Non-pigmented ciliary epithelial cell (primary cell): ENCODE results near the gene PCDHA5.
"Not testable (repeated sequence)": the region's sequence is repeated elsewhere in the genome, so short reads cannot be mapped to it uniquely, and the experiment has no call there.

Experiments used
- DNase-seq: peaks from one replicate; pipeline ENCODE4 v3.0.0-alpha.2; 2010; ENCODE audit warnings: low read depth

Gene PCDHA5

DNA sequence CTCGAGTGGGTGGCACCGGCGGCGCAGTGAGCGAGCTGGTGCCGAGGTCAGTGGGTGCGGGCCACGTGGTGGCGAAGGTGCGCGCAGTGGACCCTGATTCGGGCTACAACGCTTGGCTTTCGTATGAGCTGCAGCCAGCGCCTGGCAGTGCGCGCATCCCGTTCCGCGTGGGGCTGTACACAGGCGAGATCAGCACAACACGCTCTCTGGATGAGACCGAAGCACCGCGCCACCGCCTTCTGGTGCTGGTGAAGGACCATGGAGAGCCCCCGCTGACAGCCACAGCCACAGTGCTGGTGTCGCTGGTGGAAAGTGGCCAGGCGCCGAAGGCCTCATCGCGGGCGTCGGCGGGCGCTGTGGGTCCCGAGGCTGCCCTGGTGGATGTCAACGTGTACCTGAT is 2.1 kb downstream of the PCDHA5 start:
- DNase-seq = no peak

DNA sequence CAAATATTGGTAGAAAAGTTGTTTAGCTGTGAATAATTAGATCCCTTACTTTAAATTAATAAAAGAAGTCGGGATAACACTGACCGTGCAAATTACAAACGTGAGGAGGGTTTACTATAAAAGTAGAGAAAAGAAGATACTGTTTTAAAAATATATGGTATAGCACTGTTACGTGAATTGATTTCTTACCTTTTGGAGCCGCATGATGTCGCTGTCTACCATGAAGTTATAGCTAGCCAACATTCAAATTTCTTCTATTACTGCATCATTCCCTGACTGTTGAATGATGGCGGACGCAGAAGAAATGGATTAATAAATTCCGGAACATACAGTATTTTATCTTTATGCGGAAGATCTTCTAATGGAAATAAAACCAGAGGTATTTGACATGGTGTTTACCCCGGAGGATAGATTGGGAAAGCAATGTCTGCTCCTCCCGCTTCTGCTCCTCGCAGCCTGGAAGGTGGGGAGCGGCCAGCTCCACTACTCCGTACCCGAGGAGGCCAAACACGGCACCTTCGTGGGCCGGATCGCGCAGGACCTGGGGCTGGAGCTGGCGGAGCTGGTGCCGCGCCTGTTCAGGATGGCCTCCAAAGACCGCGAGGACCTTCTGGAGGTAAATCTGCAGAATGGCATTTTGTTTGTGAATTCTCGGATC is 6.4 kb downstream of the PCDHA5 start, which contains the start of gene PCDHA6:
Gene PCDHA6, plus strand, starts transcription at position 257 of the 658 bp plus-strand sequence. Its CDS starts 132 bp downstream, at position 389.
- no peak for DNase-seq

DNA sequence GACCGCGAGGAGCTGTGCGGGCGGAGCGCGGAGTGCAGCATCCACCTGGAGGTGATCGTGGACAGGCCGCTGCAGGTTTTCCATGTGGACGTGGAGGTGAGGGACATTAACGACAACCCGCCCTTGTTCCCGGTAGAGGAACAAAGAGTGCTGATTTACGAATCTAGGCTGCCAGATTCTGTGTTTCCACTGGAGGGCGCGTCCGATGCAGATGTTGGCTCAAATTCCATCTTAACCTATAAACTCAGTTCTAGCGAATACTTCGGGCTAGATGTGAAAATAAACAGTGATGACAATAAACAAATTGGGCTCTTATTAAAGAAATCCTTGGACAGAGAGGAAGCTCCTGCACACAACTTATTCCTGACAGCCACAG is 6.9 kb downstream of the PCDHA5 start:
- no peak for DNase-seq

DNA sequence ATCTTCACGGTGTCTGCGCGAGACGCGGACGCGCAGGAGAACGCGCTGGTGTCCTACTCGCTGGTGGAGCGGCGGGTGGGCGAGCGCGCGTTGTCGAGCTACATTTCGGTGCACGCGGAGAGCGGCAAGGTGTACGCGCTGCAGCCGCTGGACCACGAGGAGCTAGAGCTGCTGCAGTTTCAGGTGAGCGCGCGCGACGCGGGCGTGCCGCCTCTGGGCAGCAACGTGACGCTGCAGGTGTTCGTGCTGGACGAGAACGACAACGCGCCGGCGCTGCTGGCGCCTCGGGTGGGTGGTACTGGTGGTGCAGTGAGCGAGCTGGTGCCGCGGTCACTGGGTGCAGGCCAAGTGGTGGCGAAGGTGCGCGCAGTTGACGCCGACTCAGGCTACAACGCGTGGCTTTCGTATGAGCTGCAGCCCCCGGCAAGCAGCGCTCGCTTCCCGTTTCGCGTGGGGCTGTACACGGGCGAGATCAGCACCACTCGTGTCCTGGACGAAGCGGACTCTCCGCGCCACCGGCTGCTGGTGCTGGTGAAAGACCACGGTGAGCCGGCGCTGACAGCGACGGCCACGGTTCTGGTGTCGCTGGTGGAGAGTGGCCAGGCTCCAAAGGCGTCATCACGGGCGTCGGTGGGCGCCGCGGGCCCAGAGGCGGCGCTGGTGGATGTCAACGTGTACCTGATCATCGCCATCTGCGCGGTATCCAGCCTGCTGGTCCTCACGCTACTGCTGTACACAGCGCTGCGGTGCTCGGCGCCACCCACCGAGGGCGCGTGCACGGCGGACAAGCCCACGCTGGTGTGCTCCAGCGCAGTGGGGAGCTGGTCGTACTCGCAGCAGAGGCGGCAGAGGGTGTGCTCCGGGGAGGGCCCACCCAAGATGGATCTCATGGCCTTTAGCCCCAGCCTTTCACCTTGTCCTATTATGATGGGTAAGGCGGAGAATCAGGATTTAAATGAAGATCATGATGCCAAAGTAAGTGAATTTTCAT is 8.4 kb downstream of the PCDHA5 start:
- not testable (repeated sequence) for DNase-seq

DNA sequence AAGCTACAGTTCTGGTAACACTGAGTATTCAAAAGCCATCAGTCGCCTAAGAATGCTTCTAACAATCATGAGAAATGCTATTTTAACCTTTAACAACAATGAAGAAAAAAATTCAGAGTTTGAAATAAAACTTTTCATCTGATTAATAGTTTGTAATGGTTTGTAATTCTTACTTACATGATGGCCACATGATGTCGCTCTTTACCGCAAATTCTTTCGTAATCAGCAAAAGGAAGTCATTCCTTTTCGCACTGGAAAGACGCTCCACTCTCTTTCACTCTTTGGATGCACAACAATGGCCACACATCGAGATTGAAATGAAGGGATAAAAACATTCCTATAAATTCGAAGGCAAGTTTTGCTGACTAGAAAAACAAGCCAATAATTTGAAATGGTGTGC is 12.6 kb downstream of the PCDHA5 start, which contains the start of gene PCDHA7:
Gene PCDHA7, plus strand, starts transcription at position 277 of the 400 bp plus-strand sequence. Its CDS starts 115 bp downstream, at position 392.
- DNase-seq = no peak

DNA sequence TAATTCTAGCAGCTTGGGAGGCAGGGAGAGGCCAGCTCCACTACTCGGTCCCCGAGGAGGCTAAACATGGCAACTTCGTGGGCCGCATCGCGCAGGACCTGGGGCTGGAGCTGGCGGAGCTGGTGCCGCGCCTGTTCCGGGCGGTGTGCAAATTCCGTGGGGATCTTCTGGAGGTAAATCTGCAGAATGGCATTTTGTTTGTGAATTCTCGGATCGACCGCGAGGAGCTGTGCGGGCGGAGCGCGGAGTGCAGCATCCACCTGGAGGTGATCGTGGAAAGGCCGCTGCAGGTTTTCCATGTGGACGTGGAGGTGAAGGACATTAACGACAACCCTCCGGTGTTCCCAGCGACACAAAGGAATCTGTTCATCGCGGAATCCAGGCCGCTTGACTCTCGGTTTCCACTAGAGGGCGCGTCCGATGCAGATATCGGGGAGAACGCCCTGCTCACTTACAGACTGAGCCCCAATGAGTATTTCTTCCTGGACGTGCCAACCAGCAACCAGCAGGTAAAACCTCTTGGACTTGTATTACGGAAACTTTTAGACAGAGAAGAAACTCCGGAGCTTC is 13.1 kb downstream of the PCDHA5 start:
- DNase-seq = not testable (repeated sequence)

DNA sequence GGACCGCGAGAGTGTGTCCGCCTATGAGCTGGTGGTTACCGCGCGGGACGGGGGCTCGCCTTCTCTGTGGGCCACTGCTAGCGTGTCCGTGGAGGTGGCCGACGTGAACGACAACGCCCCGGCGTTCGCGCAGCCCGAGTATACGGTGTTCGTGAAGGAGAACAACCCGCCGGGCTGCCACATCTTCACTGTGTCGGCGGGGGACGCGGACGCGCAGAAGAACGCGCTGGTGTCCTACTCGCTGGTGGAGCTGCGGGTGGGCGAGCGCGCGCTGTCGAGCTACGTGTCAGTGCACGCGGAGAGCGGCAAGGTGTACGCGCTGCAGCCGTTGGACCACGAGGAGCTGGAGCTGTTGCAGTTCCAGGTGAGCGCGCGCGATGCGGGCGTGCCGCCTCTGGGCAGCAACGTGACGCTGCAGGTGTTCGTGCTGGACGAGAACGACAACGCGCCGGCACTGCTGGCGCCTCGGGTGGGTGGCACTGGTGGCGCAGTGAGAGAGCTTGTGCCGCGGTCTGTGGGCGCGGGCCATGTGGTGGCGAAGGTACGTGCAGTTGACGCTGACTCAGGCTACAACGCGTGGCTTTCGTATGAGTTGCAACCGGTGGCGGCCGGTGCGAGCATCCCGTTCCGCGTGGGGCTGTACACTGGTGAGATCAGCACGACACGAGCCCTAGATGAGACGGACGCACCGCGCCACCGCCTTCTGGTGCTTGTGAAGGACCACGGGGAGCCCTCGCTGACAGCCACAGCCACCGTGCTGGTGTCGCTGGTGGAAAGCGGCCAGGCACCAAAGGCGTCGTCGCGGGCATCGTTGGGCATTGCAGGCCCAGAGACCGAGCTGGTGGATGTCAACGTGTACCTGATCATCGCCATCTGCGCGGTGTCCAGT is 14.5 kb downstream of the PCDHA5 start:
- no peak for DNase-seq

DNA sequence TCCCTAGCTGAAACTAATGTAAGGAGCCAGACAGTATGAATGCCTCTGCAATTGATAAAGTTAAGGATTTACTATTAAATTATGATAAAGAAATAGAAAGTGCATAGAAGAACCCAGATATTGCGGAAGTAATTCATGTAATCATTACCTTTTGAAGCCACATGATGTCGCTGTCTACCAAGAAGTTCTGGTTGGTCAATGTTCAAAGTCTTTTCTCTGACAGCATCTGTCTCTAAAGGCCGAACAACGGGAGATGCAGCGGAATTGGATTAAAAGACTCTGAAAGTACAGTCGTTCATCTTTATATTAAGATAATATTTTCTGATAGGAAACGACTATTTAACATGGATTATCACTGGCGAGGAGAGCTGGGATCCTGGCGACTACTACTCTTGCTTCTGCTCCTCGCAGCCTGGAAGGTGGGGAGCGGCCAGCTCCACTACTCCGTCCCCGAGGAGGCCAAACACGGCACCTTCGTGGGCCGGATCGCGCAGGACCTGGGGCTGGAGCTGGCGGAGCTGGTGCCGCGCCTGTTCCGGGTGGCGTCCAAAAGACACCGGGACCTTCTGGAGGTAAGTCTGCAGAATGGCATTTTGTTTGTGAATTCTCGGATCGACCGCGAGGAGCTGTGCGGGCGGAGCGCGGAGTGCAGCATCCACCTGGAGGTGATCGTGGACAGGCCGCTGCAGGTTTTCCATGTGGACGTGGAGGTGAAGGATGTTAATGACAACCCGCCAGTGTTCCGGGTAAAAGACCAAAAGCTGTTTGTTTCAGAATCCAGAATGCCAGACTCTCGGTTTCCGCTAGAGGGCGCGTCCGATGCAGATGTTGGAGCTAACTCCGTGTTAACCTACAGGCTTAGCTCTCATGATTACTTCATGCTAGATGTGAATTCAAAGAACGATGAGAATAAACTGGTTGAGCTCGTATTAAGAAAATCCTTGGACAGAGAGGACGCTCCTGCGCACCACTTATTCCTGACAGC is 19.9 kb downstream of the PCDHA5 start, which contains the start of gene PCDHA8:
Gene PCDHA8, plus strand, starts transcription at position 210 of the 985 bp plus-strand sequence. Its CDS starts 135 bp downstream, at position 345.
- DNase-seq = no peak

DNA sequence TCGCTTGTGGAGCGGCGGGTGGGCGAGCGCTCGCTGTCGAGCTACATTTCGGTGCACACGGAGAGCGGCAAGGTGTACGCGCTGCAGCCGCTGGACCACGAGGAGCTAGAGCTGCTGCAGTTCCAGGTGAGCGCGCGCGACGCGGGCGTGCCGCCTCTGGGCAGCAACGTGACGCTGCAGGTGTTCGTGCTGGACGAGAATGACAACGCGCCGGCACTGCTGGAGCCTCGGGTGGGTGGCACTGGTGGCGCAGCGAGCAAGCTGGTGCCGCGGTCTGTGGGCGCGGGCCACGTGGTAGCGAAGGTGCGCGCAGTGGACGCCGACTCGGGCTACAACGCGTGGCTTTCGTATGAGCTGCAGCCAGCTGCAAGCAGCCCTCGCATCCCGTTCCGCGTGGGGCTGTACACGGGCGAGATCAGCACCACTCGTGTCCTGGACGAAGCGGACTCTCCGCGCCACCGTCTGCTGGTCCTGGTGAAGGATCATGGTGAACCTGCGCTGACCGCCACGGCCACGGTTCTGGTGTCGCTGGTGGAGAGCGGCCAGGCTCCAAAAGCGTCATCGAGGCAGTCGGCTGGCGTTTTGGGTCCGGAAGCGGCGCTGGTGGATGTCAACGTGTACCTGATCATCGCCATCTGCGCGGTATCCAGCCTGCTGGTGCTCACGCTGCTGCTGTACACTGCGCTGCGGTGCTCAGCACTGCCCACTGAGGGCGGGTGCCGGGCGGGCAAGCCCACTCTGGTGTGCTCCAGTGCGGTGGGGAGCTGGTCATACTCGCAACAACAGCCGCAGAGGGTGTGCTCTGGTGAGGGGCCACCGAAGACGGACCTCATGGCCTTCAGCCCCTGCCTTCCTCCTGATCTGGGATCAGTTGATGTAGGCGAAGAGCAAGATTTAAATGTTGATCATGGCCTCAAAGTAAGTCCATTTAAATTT is 21.7 kb downstream of the PCDHA5 start:
- DNase-seq = no peak

DNA sequence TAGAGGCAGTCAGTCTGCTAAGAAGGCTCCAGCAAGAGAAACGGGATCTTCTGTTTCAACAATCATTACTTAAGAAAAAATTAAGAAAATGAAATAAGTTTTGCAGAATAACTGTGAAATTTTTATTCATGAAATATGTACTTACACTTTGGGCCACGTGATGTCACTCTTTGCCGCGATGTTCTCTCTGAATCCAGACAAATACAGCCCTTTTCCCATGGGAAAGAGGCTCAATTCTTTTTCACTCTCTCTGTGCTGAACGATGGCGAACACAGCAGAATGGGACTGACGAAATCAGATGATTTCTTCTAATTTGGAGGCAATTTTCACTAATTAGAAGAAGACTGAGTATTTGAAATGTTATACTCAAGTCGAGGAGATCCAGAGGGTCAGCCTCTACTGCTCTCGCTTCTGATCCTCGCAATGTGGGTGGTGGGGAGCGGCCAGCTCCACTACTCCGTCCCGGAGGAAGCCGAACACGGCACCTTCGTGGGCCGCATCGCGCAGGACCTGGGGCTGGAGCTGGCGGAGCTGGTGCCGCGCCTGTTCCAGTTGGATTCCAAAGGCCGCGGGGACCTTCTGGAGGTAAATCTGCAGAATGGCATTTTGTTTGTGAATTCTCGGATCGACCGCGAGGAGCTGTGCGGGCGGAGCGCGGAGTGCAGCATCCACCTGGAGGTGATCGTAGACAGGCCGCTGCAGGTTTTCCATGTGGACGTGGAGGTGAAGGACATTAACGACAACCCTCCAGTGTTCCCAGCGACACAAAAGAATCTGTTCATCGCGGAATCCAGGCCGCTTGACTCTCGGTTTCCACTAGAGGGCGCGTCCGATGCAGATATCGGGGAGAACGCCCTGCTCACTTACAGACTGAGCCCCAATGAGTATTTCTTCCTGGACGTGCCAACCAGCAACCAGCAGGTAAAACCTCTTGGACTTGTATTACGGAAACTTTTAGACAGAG is 27.0 kb downstream of the PCDHA5 start, which contains the start of gene PCDHA9:
Gene PCDHA9, plus strand, starts transcription at position 244 of the 964 bp plus-strand sequence. Its CDS starts 114 bp downstream, at position 358.
- not testable (repeated sequence) for DNase-seq

DNA sequence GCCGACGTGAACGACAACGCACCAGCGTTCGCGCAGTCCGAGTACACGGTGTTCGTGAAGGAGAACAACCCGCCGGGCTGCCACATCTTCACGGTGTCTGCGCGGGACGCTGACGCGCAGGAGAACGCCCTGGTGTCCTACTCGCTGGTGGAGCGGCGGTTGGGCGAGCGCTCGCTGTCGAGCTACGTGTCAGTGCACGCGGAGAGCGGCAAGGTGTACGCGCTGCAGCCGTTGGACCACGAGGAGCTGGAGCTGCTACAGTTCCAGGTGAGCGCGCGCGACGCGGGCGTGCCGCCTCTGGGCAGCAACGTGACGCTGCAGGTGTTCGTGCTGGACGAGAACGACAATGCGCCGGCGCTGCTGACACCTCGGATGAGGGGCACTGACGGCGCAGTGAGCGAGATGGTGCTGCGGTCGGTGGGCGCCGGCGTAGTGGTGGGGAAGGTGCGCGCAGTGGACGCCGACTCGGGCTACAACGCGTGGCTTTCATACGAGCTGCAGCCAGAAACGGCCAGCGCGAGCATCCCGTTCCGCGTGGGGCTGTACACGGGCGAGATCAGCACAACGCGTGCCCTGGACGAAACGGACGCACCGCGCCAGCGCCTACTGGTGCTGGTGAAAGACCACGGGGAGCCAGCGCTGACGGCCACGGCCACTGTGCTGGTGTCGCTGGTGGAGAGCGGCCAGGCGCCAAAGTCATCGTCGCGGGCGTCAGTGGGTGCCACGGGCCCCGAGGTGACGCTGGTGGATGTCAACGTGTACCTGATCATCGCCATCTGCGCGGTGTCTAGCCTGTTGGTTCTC is 28.6 kb downstream of the PCDHA5 start:
- DNase-seq = not testable (repeated sequence)

DNA sequence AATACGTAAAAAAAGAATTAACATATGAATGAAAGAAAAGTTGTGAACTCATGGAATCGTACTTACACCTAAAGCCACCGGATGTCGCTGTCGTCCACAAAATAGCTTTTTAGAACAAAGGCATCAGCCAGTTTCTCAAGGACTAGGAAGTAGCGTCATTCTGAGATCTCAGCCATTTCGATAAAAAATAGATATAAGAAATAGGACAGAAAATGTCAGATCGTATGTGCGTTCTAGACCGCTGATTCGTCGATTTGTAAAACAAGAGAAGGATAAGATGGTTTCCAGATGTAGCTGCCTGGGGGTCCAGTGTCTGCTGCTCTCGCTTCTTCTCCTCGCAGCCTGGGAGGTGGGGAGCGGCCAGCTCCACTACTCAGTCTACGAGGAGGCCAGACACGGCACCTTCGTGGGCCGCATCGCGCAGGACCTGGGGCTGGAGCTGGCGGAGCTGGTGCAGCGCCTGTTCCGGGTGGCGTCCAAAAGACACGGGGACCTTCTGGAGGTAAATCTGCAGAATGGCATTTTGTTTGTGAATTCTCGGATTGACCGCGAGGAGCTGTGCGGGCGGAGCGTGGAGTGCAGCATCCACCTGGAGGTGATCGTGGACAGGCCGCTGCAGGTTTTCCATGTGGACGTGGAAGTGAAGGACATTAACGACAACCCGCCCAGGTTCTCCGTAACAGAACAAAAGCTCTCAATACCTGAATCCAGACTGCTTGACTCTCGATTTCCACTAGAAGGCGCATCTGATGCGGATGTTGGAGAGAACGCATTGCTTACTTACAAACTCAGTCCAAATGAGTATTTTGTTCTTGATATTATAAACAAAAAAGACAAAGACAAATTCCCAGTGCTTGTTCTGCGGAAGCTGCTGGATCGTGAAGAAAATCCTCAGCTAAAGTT is 34.6 kb downstream of the PCDHA5 start, which contains the start of gene PCDHA10:
Gene PCDHA10, plus strand, starts transcription at position 126 of the 903 bp plus-strand sequence. Its CDS starts 152 bp downstream, at position 278.
- DNase-seq = no peak

DNA sequence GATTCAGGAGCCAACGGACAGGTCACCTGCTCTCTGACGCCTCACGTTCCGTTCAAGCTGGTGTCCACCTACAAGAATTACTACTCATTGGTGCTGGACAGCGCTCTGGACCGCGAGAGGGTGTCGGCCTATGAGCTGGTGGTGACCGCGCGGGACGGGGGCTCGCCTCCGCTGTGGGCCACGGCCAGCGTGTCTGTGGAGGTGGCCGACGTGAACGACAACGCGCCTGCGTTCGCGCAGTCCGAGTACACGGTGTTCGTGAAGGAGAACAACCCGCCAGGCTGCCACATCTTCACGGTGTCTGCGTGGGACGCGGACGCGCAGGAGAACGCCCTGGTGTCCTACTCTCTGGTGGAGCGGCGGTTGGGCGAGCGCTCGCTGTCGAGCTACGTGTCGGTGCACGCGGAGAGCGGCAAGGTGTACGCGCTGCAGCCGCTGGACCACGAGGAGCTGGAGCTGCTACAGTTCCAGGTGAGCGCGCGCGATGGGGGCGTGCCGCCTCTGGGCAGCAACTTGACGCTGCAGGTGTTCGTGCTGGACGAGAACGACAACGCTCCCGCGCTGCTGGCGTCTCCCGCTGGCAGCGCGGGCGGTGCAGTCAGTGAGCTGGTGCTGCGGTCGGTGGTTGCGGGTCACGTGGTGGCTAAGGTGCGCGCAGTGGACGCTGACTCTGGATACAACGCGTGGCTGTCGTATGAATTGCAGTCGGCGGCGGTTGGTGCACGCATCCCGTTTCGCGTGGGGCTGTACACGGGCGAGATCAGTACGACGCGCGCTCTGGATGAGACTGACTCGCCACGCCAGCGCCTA is 36.0 kb downstream of the PCDHA5 start:
- no peak for DNase-seq

DNA sequence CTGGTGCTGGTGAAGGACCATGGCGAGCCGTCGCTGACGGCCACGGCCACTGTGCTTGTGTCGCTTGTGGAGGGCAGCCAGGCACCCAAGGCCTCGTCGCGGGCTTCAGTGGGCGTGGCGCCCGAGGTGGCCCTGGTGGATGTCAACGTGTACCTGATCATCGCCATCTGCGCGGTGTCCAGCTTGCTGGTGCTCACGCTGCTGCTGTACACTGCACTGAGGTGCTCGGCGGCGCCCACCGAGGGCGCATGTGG is 36.5 kb downstream of the PCDHA5 start:
- no peak for DNase-seq
